Hypothalamus (tissue), 51 donors: ENCODE measurements around the gene ZNF658.
"Not testable (repeated sequence)": the region's sequence is repeated elsewhere in the genome, so short reads cannot be mapped to it uniquely, and the experiment has no call there.

Experiments used
- DNase-seq, 51 donors: peaks; one replicate each; lab custom pipeline; 2025; lab: John Stamatoyannopoulos, UW

ZNF658 gene

GRCh38 chr9:66900490-66901131 is at the start of gene ZNF658:
Gene ZNF658 (plus strand): TSS chr9:66900725. CDS start chr9:66903562, 2,837 bp downstream.
- DNase-seq: not testable (repeated sequence)

GRCh38 chr9:66861732-66862131 is 38.8 kb upstream of the ZNF658 start:
- DNase-seq: not testable (repeated sequence)

- not testable (repeated sequence) for DNase-seq
These were observed 31.9 kb upstream of the ZNF658 start for GRCh38 chr9:66868660-66869059.

- not testable (repeated sequence) for DNase-seq
These were observed 19.9 kb upstream of the ZNF658 start for GRCh38 chr9:66880605-66881004.

GRCh38 chr9:66881847-66882246 is 18.7 kb upstream of the ZNF658 start:
- not testable (repeated sequence) for DNase-seq

GRCh38 chr9:66890334-66890733 is 10.2 kb upstream of the ZNF658 start:
- DNase-seq: not testable (repeated sequence)

- not testable (repeated sequence) for DNase-seq
These were observed 616 bp downstream of the ZNF658 start for GRCh38 chr9:66901141-66901540.

DNA sequence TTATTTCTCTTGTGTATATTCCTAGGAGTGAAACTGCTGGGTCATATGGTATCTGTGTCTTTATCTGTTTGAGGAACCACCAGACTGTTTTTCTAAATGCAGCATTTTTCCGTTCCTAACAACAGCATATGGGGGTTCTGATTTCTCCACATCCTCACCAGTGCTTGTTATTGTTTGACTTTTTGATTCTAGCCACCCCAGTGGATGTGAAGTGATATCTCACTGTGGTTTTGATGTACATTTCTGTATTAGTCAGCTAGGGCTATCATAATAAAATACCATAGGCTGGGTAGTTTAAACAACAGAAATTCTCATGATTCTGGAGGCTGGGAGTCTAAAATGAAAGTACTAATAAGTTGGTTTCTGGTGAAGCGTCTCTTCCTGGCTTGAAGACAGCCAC is 9.0 kb downstream of the ZNF658 start:
- DNase-seq: not testable (repeated sequence)

DNA sequence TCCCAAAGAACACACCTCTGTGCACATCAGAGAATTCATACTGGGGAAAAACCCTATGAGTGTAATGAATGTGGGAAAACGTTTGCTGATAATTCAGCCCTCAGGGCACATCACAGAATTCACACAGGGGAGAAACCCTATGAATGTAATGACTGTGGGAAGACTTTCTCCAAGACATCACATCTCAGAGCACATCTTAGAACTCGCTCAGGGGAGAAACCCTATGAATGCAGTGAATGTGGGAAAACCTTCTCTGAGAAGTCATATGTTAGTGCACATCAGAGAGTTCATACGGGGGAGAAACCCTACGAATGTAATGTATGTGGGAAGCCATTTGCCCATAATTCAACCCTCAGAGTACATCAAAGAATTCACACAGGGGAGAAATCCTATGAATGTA is 19.5 kb downstream of the ZNF658 start:
- not testable (repeated sequence) for DNase-seq

DNA sequence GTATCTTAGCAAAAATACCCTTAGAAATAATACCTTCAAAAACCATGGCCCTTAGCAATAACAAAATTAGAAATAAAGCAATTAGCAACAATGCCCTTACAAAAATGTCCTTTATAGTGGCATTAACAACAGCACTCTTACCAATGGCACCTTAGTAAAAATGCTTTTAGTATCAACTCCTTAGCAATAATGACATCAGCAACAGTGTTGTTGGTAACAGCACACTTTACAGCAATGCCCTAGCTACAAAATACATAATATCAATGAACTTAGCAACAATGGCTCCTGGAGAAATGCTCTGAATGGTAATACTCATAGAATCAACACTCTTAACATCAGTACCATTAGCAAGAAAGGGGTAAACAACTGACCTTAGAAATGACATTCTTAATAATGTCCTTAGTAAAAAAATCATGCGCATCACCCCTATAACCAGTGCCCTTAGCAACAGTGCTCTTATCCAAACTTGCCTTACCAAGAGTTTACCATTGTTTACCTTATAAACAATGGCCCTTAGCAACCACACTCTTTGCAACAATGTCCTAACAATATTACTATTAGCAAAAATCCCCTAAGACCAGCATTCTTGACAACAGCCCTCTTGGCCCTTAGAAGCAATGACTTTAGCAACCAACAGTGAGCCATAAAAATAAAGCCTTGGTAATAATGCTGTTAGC is 35.8 kb downstream of the ZNF658 start:
- DNase-seq: not testable (repeated sequence)

DNA sequence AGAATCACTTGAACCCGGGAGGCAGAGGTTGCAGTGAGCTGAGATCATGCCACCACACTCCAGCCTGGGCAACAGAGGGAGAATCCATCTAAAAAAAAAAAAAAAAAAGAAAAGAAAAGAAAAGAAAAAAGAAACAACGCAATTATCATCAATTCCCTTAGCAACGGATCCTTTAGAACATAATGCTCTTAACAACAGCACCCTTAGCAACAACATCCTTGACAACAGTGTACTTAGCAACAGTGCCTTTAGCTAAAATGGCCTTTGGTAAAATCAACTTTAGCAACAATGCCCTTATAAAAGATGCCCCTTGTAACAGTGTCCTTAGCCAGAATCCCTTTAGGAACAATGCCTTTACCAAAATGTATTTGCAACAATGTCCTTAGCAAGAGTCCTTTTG is 37.1 kb downstream of the ZNF658 start:
- not testable (repeated sequence) for DNase-seq

- not testable (repeated sequence) for DNase-seq
These were observed 37.8 kb downstream of the ZNF658 start for GRCh38 chr9:66938322-66938721.

- DNase-seq: not testable (repeated sequence)
These were observed 39.6 kb downstream of the ZNF658 start for GRCh38 chr9:66939878-66940830.

- not testable (repeated sequence) for DNase-seq
These were observed 42.1 kb downstream of the ZNF658 start for GRCh38 chr9:66942400-66943155.

DNA sequence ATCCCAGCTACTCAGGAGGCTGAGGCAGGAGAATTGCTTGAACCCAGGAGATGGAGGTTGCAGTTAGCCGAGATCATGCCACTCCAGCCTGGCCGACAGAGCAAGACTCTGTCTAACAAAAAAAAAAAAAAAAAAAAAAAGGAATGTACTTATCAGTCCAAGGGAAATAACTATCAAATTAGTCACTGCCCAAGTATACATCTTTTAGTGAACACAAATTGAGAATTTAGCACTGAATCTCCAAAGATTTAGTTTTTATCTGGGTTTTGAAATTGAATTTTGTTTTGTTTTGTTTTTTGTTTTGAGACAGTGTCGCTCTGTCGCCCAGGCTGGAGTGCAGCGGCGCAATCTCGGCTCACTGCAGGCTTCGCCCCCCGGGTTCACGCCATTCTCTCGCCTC is 52.1 kb downstream of the ZNF658 start:
- DNase-seq: not testable (repeated sequence)
